Stromal cell of bone marrow (primary cell): ENCODE data around the gene ARMH4.

Experiments
- DNase-seq: peaks from one replicate; pipeline ENCODE4 v3.0.0-alpha.2; 2012; ENCODE audit warnings: low read depth

The ARMH4 gene

GRCh38 chr14:58098507-58098906, 53.5 kb downstream of the ARMH4 start:
- no peak for DNase-seq

GRCh38 chr14:58096731-58097130, 55.3 kb downstream of the ARMH4 start:
- DNase-seq = no peak

- DNase-seq = no peak
These were observed 60.0 kb downstream of the ARMH4 start for GRCh38 chr14:58091883-58092630.

- DNase-seq = no peak
These were observed 62.4 kb downstream of the ARMH4 start for GRCh38 chr14:58089612-58090011.

GRCh38 chr14:58088961-58089360, 63.1 kb downstream of the ARMH4 start:
- no peak for DNase-seq

- no peak for DNase-seq
These were observed 66.1 kb downstream of the ARMH4 start for GRCh38 chr14:58085877-58086276.

GRCh38 chr14:58082491-58083098, 69.4 kb downstream of the ARMH4 start:
- DNase-seq = peak; percentile 86

- peak; percentile 44 for DNase-seq
These were observed 70.0 kb downstream of the ARMH4 start for GRCh38 chr14:58082011-58082410.

- no peak for DNase-seq
These were observed 73.5 kb downstream of the ARMH4 start for GRCh38 chr14:58078471-58078870.

GRCh38 chr14:58078068-58078467, 73.9 kb downstream of the ARMH4 start:
- no peak for DNase-seq

- DNase-seq = no peak
These were observed 74.4 kb downstream of the ARMH4 start for GRCh38 chr14:58077621-58078020.

- no peak for DNase-seq
These were observed 78.5 kb downstream of the ARMH4 start for GRCh38 chr14:58073516-58073915.

- DNase-seq = peak; percentile 46
These were observed 79.5 kb downstream of the ARMH4 start for GRCh38 chr14:58072288-58073071.

GRCh38 chr14:58071341-58071740, 80.7 kb downstream of the ARMH4 start:
- DNase-seq = no peak

- no peak for DNase-seq
These were observed 83.7 kb downstream of the ARMH4 start for GRCh38 chr14:58068306-58068705.

GRCh38 chr14:58066115-58066514, 85.9 kb downstream of the ARMH4 start:
- DNase-seq = no peak

GRCh38 chr14:58061581-58061980, 90.4 kb downstream of the ARMH4 start:
- DNase-seq = no peak

GRCh38 chr14:58060898-58061297, 91.1 kb downstream of the ARMH4 start:
- DNase-seq = no peak

GRCh38 chr14:58060077-58060476, 91.9 kb downstream of the ARMH4 start:
- no peak for DNase-seq

GRCh38 chr14:58059126-58059525, 92.9 kb downstream of the ARMH4 start:
- no peak for DNase-seq

- DNase-seq = peak; percentile 16
These were observed 96.5 kb downstream of the ARMH4 start for GRCh38 chr14:58055497-58056010.

- no peak for DNase-seq
These were observed 97.9 kb downstream of the ARMH4 start for GRCh38 chr14:58054100-58054499.

- no peak for DNase-seq
These were observed 103.8 kb downstream of the ARMH4 start for GRCh38 chr14:58048219-58048618.
